ENCODE data around the gene ADGRL1. TPM values are rescaled to one million over a fixed set of nuclear protein-coding genes. Genes with fewer than 3 reads are reported as not detected.
A peak's percentile ranks its signal among the peaks of the same experiment; 100 is the strongest.

The ADGRL1 gene
- total and polyA plus RNA-seq, 2 of the 8 experiments (the other 6 are each of a cell fraction or from before 2014, with no cell fraction given), result 95.6 to 112 TPM

- H2BK20ac ChIP-seq (ENCODE audit: low read length), result no peak overlapping the region
- H3K9me3 ChIP-seq (ENCODE audit: insufficient read depth in 2 of 2, low read depth in 1 of 2, low read length in 1 of 2), result no peaks in the 10 kb centered on the region
- no peak for TF ChIP-seq CEBPB (IDR thresholded peaks at IDR 0.05; ENCODE audit: low read depth, low read length)
- no peak for TF ChIP-seq EGR1 (IDR thresholded peaks at IDR 0.05; ENCODE audit: borderline replicate concordance, low read depth, low read length)
- TF ChIP-seq GTF2F1 (IDR thresholded peaks at IDR 0.05; ENCODE audit: borderline replicate concordance, low read depth, low read length), result no peak
- no peak for TF ChIP-seq PHF8 (conservative IDR thresholded peaks at IDR 0.05; ENCODE audit: low read depth, low read length)
- no peak for TF ChIP-seq KDM4A (IDR thresholded peaks at IDR 0.05; ENCODE audit: low read depth, low read length, severe bottlenecking)
- TF ChIP-seq ATF2 (IDR thresholded peaks at IDR 0.05; ENCODE audit: low read length), result no peak
- WGBS, 2 experiments (ENCODE audit: extremely low coverage in 1 of 2, insufficient coverage in 1 of 2, insufficient read length in 1 of 2, insufficient replicate concordance in 2 of 2, low coverage in 1 of 2, low lambda C conversion rate in 2 of 2, missing lambda C conversion rate in 1 of 2), result 72% methylated on average over 11 of the region's 12 CpGs; no CpG with 5 or more reads in 1 of the 2 experiments
- no peak overlapping the region for H3K27ac ChIP-seq (ENCODE audit: low read depth, low read length)
- peak overlapping the region; percentile 88; the same call in 1 of the 2 replicates for H2BK15ac ChIP-seq (ENCODE audit: low read length)
- H3K9ac ChIP-seq (replicated peaks in 1 of 4; ENCODE audit: extremely low read depth in 1 of 4, low read depth in 3 of 4, low read length in 3 of 4), result no peak overlapping the region
- H4K5ac ChIP-seq (ENCODE audit: insufficient read length, low read depth, low read length), result no peak overlapping the region
- H4K91ac ChIP-seq (replicated peaks; ENCODE audit: insufficient read length, low read length), result peak overlapping the region; percentile 76
- ChIA-PET CTCF (ENCODE audit: partially characterized antibody) (interaction anchor here (0.7 to 11.3 kb wide), 11 partner anchors 9 to 132 kb away, joined by 3 to 105 read pairs (median 7); partner anchors contain the start of genes ASF1B and MISP3), POLR2A (ENCODE audit: partially characterized antibody) (interaction anchor here (0.6 to 4.2 kb wide), 5 partner anchors 11 to 136 kb away, joined by 3 to 24 read pairs (median 4); partner anchors contain the start of gene ASF1B)
- no peaks in the 10 kb centered on the region for H3K36me3 ChIP-seq (ENCODE audit: control insufficient read depth in 2 of 4, insufficient read depth in 4 of 4, low read length in 3 of 4)
- FAIRE-seq (no peak), DNase-seq (ENCODE audit: low read depth in 1 of 2, low spot score in 2 of 2) (no peak)
- H3K18ac ChIP-seq (ENCODE audit: extremely low read depth, low read length), result peak overlapping the region; percentile 88
- peaks cover 4% of the 10 kb centered on the region for H3K79me1 ChIP-seq (ENCODE audit: low read depth, low read length)
- 0 out of 4 replicates have a peak, but pooled peaks cover 0 to 3% of the 10 kb centered on the region in 2 experiments for H3K79me2 ChIP-seq (ENCODE audit: control insufficient read depth in 1 of 2, insufficient read depth in 2 of 2, low read length in 2 of 2)
- H3K14ac ChIP-seq (ENCODE audit: insufficient read length), result no peak overlapping the region
- no peak overlapping the region for H3K4me3 ChIP-seq (ENCODE audit: extremely low read depth in 1 of 4, insufficient read depth in 2 of 4, low read depth in 3 of 4, low read length in 4 of 4)
- H2BK5ac ChIP-seq (ENCODE audit: low read depth, low read length), result peak overlapping the region; percentile 79; the same call in 1 of the 2 replicates
- no peaks in the 10 kb centered on the region; a peak in 2 of 7 replicates for H3K27me3 ChIP-seq (replicated peaks in 1 of 4; ENCODE audit: control insufficient read depth in 3 of 4, extremely low read depth in 1 of 4, insufficient read depth in 3 of 4, low read length in 3 of 4)
- H3K4me1 ChIP-seq (replicated peaks in 1 of 4; ENCODE audit: control insufficient read depth in 3 of 4, insufficient read depth in 4 of 4, low read length in 3 of 4), result peaks cover 11 to 27% (median 15%) of the 10 kb centered on the region in 4 experiments
- peaks cover 7 to 12% of the 10 kb centered on the region in 2 experiments for H4K20me1 ChIP-seq (replicated peaks in 1 of 2; ENCODE audit: control insufficient read depth in 1 of 2, insufficient read depth in 2 of 2, low read length in 2 of 2)
- no peak overlapping the region; the same call in 1 of the 2 replicates for H2AK5ac ChIP-seq (ENCODE audit: low read depth, low read length)
- peak overlapping the region; percentile 98; the same call in 1 of the 2 replicates for H2BK12ac ChIP-seq (ENCODE audit: low read depth, low read length)
- H4K8ac ChIP-seq (ENCODE audit: extremely low read depth, insufficient read depth, low read length), result peak overlapping the region; percentile 86; the same call in 1 of the 2 replicates
- peak overlapping the region; percentile 82 for H3K4ac ChIP-seq (replicated peaks; ENCODE audit: insufficient read length, low read depth, low read length)
- peaks cover 3% of the 10 kb centered on the region; the same call in 1 of the 2 replicates for H3K23me2 ChIP-seq (ENCODE audit: low read depth, low read length)
- no peak overlapping the region for H3K23ac ChIP-seq (ENCODE audit: insufficient read length)
- H3K56ac ChIP-seq (replicated peaks; ENCODE audit: insufficient read length, low read depth, low read length), result no peak overlapping the region
- H2AFZ ChIP-seq (ENCODE audit: low read length), result no peak overlapping the region
- H2BK120ac ChIP-seq (replicated peaks; ENCODE audit: low read depth, low read length), result peak overlapping the region; percentile 60
- peak overlapping the region; percentile 12 to 23; a peak in 2 of 4 replicates for H3K4me2 ChIP-seq (ENCODE audit: insufficient read depth in 1 of 2, low read depth in 2 of 2, low read length in 2 of 2)
Measured at GRCh38 chr19:14112809-14113385, 93.1 kb downstream of the ADGRL1 start.
